Measurements from ENCODE around the gene NOP53.

The NOP53 gene

DNA sequence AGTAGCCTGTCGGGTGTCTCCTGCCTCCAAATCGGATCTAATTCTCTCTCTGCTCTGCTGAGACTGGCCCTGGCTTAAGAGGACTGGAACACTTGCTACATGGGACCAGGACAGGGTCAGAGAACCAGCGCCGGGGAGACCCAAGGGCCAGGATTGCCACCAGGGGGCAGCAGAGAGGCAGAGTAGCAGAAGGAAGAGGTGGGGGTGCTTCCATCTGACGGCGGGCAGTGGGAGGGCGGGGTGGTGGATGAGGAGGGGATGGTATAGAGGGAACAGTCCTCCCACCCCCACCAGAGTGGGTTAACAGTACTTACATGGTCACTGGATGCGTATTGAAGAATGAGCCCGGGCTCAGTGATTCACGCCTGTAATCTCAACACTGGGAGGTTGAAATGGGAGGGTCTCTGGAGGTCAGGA is 45.1 kb downstream of the NOP53 start:
- in situ Hi-C loops (cut with MboI; ENCODE audit: low sequenced_read_pairs, unreplicated experiment), result no loop called here
- peak; percentile 83 for DNase-seq (ENCODE audit: low spot score)
- TF ChIP-seq, protein P1, sequence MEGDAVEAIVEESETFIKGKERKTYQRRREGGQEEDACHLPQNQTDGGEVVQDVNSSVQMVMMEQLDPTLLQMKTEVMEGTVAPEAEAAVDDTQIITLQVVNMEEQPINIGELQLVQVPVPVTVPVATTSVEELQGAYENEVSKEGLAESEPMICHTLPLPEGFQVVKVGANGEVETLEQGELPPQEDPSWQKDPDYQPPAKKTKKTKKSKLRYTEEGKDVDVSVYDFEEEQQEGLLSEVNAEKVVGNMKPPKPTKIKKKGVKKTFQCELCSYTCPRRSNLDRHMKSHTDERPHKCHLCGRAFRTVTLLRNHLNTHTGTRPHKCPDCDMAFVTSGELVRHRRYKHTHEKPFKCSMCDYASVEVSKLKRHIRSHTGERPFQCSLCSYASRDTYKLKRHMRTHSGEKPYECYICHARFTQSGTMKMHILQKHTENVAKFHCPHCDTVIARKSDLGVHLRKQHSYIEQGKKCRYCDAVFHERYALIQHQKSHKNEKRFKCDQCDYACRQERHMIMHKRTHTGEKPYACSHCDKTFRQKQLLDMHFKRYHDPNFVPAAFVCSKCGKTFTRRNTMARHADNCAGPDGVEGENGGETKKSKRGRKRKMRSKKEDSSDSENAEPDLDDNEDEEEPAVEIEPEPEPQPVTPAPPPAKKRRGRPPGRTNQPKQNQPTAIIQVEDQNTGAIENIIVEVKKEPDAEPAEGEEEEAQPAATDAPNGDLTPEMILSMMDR (IDR thresholded peaks at IDR 0.05; ENCODE audit: borderline replicate concordance, control extremely low read depth, extremely low read depth, insufficient read depth, missing control alignments), result peak; percentile 89

- DNase-seq (ENCODE audit: low spot score), result no peak
- TF ChIP-seq, protein P1 (IDR thresholded peaks at IDR 0.05; ENCODE audit: borderline replicate concordance, control extremely low read depth, extremely low read depth, insufficient read depth, missing control alignments), result no peak
- in situ Hi-C loops (cut with MboI; ENCODE audit: low sequenced_read_pairs, unreplicated experiment), result no loop called here
These were observed 47.3 kb downstream of the NOP53 start for GRCh38 chr19:47792616-47793015.

- TF ChIP-seq, protein P1 (IDR thresholded peaks at IDR 0.05; ENCODE audit: borderline replicate concordance, control extremely low read depth, extremely low read depth, insufficient read depth, missing control alignments), result no peak
- no peak for DNase-seq (ENCODE audit: low spot score)
- in situ Hi-C loops (cut with MboI; ENCODE audit: low sequenced_read_pairs, unreplicated experiment), result no loop called here
These were observed 49.2 kb downstream of the NOP53 start for GRCh38 chr19:47794526-47794925.

GRCh38 chr19:47796785-47797184 is 51.4 kb downstream of the NOP53 start:
- TF ChIP-seq, protein P1 (IDR thresholded peaks at IDR 0.05; ENCODE audit: borderline replicate concordance, control extremely low read depth, extremely low read depth, insufficient read depth, missing control alignments), result no peak
- in situ Hi-C loops (cut with MboI; ENCODE audit: low sequenced_read_pairs, unreplicated experiment), result no loop called here
- DNase-seq (ENCODE audit: low spot score), result no peak

DNA sequence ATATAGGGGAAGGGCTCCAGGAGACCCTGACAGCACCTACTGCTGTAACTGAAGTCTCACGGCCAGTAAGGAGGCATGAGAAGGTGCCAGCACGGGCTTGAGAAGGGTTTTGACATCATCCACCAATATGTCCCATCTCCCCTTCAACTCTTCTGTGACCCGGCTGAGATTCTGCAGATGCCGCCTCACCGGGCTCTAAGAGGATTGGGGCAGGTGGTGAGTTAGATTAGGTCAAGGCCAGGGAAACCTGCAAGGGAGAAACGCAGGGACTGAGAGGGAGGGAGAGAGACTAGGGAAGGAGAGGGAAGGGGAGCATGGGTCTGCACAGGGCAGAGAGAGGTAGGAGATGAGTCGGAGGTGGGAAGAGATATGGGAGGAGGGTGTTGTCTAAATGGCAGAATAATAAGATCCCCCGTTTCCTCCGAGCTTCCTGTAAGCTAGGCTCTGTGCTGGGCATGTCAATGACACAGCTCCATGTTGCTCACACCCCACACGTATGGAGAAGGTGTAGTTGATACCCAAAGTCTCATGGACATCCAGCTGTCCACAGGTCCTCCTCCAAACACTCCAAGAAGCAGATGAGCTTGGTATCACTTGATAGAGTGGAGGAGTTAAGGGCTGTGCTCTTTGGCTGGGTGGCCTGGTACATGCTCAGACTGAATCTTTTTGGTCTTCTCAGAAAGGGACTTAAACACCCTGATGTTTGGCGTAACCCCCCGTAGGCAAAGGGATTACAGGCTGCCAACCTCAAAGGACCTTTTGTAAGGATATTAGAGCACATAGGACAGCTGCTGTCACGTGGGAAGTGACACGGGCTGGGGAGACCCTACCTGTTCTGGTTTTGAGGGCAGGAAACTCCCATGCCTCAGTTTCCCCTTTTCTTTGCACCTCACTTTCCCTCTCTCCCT is 52.9 kb downstream of the NOP53 start:
- in situ Hi-C loops (cut with MboI; ENCODE audit: low sequenced_read_pairs, unreplicated experiment), result no loop called here
- TF ChIP-seq, protein P1 (IDR thresholded peaks at IDR 0.05; ENCODE audit: borderline replicate concordance, control extremely low read depth, extremely low read depth, insufficient read depth, missing control alignments), result no peak
- no peak for DNase-seq (ENCODE audit: low spot score)

DNA sequence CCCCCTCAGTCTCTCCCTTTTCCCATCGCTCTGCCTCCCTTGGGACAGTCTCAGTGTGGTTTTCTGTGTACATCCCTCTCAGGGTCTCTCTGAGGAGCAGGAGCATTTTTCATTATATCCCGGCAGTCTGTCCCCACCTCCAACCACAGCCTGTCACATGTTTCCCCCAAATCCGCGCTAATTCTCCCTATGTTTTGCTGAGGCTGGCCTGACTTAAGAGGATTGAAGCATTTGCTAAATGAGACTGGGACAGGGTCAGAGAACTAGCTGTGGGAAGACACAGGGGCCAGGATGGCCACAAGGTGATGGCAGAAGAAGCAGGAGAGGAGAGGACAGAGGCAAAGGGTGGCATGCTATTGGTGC is 53.5 kb downstream of the NOP53 start:
- TF ChIP-seq, protein P1 (IDR thresholded peaks at IDR 0.05; ENCODE audit: borderline replicate concordance, control extremely low read depth, extremely low read depth, insufficient read depth, missing control alignments), result no peak
- no peak for DNase-seq (ENCODE audit: low spot score)
- in situ Hi-C loops (cut with MboI; ENCODE audit: low sequenced_read_pairs, unreplicated experiment), result no loop called here

All from GM13976 (cell line).